NB4 (cell line): Measurements from ENCODE around the gene MBOAT7.

Experiments used
- CTCF ChIP-seq: IDR thresholded peaks from one replicate; pipeline ENCODE4 v1.5.1; 2012; ENCODE audit warnings: low read depth, low read length
- MAX ChIP-seq: IDR thresholded peaks from 2 replicates; pipeline ENCODE4 v1.6.1; 2011; ENCODE audit warnings: low read depth, low read length
- MYC ChIP-seq: IDR thresholded peaks from 2 replicates; pipeline ENCODE4 v1.6.1; 2011; ENCODE audit warnings: low read depth, low read length
- POLR2A ChIP-seq: IDR thresholded peaks from 2 replicates; pipeline ENCODE4 v1.6.1; 2011; ENCODE audit warnings: mild to moderate bottlenecking; ENCODE audit not compliant: insufficient read length; ENCODE audit errors: extremely low read depth

- TF ChIP-seq POLR2A (no peak), CTCF (no peak), MAX (no peak), MYC (no peak)
Observed at GRCh38 chr19:54209058-54209810, 19.9 kb upstream of the MBOAT7 start.
